GM12891 (cell line): ENCODE results near the gene DAZAP1.

Experiments used
- POLR2A ChIP-seq: IDR thresholded peaks from 2 replicates; pipeline ENCODE4 v1.6.1; 2011; ENCODE audit warnings: low read depth, low read length, control low read depth
- TAF1 ChIP-seq: IDR thresholded peaks from 2 replicates; pipeline ENCODE4 v1.6.1; 2011; ENCODE audit warnings: low read depth, low read length, control low read depth

- TF ChIP-seq TAF1 = no peak
- TF ChIP-seq POLR2A = no peak; the same call in 1 of the 2 replicates
Observed at GRCh38 chr19:1451916-1452801, 44.8 kb downstream of the DAZAP1 start.
